PC-3 (cell line): ENCODE measurements around the gene ABHD6. TPM values are rescaled to one million over a fixed set of nuclear protein-coding genes. Genes with fewer than 3 reads are reported as not detected.

Source experiments
- ATAC-seq: fragments of 200-7000 bp; cut with Tn5 transposase; 2 replicates; pipeline ENCODE4 v1.9.1; 2020; ENCODE audit warnings: mild to moderate bottlenecking, moderate library complexity
- BruUV-seq: library from RNA; stranded (reverse); fragments of 400-500 nt; replicated peaks from 2 replicates; lab custom pipeline; 2021; lab: Mats Ljungman, UMichigan
- CTCF ChIA-PET: fragments of 300-600 bp; sonication (Branson Sonifier 250); formaldehyde crosslinking; loops from one replicate; lab custom pipeline; 2022; ENCODE audit warnings: antibody characterized with exemption; lab: Charles Lee
- POLR2A ChIA-PET: fragments of 300-600 bp; sonication (Branson Sonifier 250); formaldehyde crosslinking; loops from one replicate; lab custom pipeline; 2022; ENCODE audit warnings: antibody characterized with exemption; ENCODE audit not compliant: unreplicated experiment; lab: Charles Lee
- DNase-seq: peaks from one replicate; pipeline ENCODE4 v3.0.0-alpha.2; 2015
- H2AFZ ChIP-seq: fragments of 300-600 bp; sonication (generic); 2 replicates; pipeline ENCODE4 v1.6.0; 2016; ENCODE audit warnings: antibody characterized with exemption, low read length
- H3F3A ChIP-seq: fragments of 300-600 bp; sonication (generic); one replicate; pipeline ENCODE4 v1.6.0; 2017; ENCODE audit warnings: antibody characterized with exemption, low read length, control low read depth, mild to moderate bottlenecking; ENCODE audit not compliant: unreplicated experiment
- H3K27ac ChIP-seq: fragments of 300-600 bp; sonication (generic); 2 replicates; pipeline ENCODE4 v1.5.1; 2016; ENCODE audit warnings: mild to moderate bottlenecking, low read length
- H3K27me3 ChIP-seq: fragments of 300-600 bp; sonication (generic); 2 replicates; pipeline ENCODE4 v1.6.1; 2016; ENCODE audit warnings: low read length, mixed read lengths
- H3K36me3 ChIP-seq: fragments of 300-600 bp; sonication (generic); 2 replicates; pipeline ENCODE4 v1.6.1; 2016; ENCODE audit warnings: low read depth, mixed run types, low read length, mixed read lengths
- H3K4me1 ChIP-seq: fragments of 300-600 bp; sonication (generic); 2 replicates; pipeline ENCODE4 v1.5.1; 2016; ENCODE audit warnings: low read length; ENCODE audit not compliant: insufficient read depth
- H3K4me2 ChIP-seq: fragments of 300-600 bp; sonication (generic); 2 replicates; pipeline ENCODE4 v1.6.0; 2016; ENCODE audit warnings: low read length
- H3K4me3 ChIP-seq: fragments of 300-600 bp; sonication (generic); 2 replicates; pipeline ENCODE4 v1.5.1; 2016; ENCODE audit warnings: mild to moderate bottlenecking, low read length, mixed read lengths
- H3K79me2 ChIP-seq: fragments of 300-600 bp; sonication (generic); 2 replicates; pipeline ENCODE4 v1.6.1; 2017; ENCODE audit warnings: low read length, mixed read lengths
- H3K9ac ChIP-seq: fragments of 300-600 bp; sonication (generic); 2 replicates; pipeline ENCODE4 v1.6.0; 2016; ENCODE audit warnings: mild to moderate bottlenecking, low read length
- H3K9me2 ChIP-seq: fragments of 300-600 bp; sonication (generic); replicated peaks from 2 replicates; pipeline ENCODE4 v1.6.1; 2016; ENCODE audit warnings: mixed run types, low read length, mixed read lengths
- H3K9me3 ChIP-seq: fragments of 300-600 bp; sonication (generic); 2 replicates; pipeline ENCODE4 v1.6.1; 2016; ENCODE audit warnings: low read length, mixed read lengths
- H4K20me1 ChIP-seq: fragments of 300-600 bp; sonication (generic); 2 replicates; pipeline ENCODE4 v1.6.1; 2016; ENCODE audit warnings: low read length, mixed read lengths
- EZH2 ChIP-seq: fragments of 300-600 bp; sonication (generic); IDR thresholded peaks from one replicate; pipeline ENCODE4 v1.6.1; 2017; ENCODE audit warnings: antibody characterized with exemption, mild to moderate bottlenecking, low read length; ENCODE audit not compliant: unreplicated experiment
- EZH2phosphoT487 ChIP-seq: fragments of 300-600 bp; sonication (generic); IDR thresholded peaks from 2 replicates; pipeline ENCODE4 v1.6.1; 2018; ENCODE audit warnings: mild to moderate bottlenecking, antibody characterized with exemption, low read length, borderline replicate concordance
- intact Hi-C: fragments of 100-400 bp; cut with micrococcal nuclease; formaldehyde crosslinking; loops from 2 replicates; pipeline ENCODE4 v1.9.0; 2023
- total RNA-seq: library from RNA; depleted of rRNA; stranded (reverse); fragments of >200 nt; gene quantifications from 2 replicates; pipeline ENCODE4 v1.2.3, GENCODE V29; 2014
- TF ChIP-seq, protein P1 (sequence below): fragments of 300-600 bp; sonication (generic); conservative IDR thresholded peaks from 2 replicates; pipeline ENCODE4 v1.5.1; 2017; ENCODE audit warnings: antibody characterized with exemption, low read depth, mild to moderate bottlenecking, low read length

Gene ABHD6
- total RNA-seq, 1 experiment from 2014 or later = 13.4 TPM

DNA sequence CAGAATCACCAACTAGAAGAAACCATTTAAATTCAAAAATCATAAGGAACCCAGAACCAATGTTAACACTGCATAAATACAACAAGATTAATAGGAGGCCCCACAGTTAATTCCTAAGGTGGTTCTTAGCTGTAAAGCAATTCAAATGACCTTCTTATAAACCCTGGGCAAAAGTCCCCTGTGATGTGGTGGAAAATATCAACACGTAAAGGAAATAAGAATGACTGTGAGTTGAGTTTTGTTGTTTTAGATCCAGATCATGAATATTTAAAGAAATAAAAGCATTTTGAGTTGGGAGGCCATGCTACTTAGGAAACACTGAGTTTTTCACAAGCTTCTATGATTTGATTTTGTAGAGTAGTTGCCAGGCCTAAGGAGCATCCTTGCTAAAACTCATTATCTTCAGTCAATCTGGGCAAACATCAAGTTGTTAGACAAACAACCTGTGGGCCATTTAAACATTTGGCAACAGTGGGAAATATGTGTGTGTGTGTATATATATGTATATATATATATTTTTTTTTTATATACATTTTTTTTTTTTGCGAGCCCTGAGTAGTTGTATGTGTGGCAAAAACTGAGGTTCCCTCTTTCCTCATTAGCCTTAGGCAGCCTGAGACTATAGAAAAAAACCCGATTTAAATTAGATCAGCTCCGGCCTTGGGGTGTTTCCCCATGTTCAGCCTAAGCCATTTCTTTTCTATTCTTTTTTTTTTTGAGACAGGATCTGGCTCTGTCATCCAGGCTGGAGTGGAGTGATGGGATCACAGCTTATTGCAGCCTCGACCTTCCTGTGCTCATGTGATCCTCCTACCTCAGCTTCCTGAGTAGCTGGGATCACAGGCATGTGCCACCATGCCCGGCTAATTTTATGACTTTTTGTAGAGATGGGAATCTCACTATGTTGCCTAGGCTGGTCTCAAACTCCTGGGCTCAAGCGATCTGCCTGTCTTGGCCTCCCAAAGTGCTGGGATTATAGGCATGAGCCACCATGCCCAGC is 87.1 kb downstream of the ABHD6 start:
- Histone ChIP-seq H3F3A (no peaks in the 10 kb centered on the region), H3K4me3 (no peak overlapping the region), H3K9me3 (no peaks in the 10 kb centered on the region), H3K27me3 (no peaks in the 10 kb centered on the region), H3K9me2 (no peaks in the 10 kb centered on the region), H3K4me2 (no peak overlapping the region), H4K20me1 (no peaks in the 10 kb centered on the region), H2AFZ (no peak overlapping the region), H3K27ac (no peak overlapping the region), H3K79me2 (no peaks in the 10 kb centered on the region), H3K36me3 (0 out of 2 replicates have a peak, but pooled peaks cover 3% of the 10 kb centered on the region), H3K9ac (no peak overlapping the region), H3K4me1 (no peaks in the 10 kb centered on the region)
- BruUV-seq = no TSS peak
- ATAC-seq = no peak
- ChIA-PET CTCF (no interaction called here), POLR2A (no interaction called here)
- DNase-seq = no peak
- intact Hi-C loops = no loop called here
- TF ChIP-seq EZH2 (no peak), EZH2phosphoT487 (no peak)
- TF ChIP-seq, protein P1, sequence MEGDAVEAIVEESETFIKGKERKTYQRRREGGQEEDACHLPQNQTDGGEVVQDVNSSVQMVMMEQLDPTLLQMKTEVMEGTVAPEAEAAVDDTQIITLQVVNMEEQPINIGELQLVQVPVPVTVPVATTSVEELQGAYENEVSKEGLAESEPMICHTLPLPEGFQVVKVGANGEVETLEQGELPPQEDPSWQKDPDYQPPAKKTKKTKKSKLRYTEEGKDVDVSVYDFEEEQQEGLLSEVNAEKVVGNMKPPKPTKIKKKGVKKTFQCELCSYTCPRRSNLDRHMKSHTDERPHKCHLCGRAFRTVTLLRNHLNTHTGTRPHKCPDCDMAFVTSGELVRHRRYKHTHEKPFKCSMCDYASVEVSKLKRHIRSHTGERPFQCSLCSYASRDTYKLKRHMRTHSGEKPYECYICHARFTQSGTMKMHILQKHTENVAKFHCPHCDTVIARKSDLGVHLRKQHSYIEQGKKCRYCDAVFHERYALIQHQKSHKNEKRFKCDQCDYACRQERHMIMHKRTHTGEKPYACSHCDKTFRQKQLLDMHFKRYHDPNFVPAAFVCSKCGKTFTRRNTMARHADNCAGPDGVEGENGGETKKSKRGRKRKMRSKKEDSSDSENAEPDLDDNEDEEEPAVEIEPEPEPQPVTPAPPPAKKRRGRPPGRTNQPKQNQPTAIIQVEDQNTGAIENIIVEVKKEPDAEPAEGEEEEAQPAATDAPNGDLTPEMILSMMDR = no peak

GRCh38 chr3:58325525-58325992 is 88.0 kb downstream of the ABHD6 start:
- intact Hi-C loops = no loop called here
- H3K27ac ChIP-seq = no peak overlapping the region
- H3K9me2 ChIP-seq = no peaks in the 10 kb centered on the region
- no peaks in the 10 kb centered on the region for H3K27me3 ChIP-seq
- no peak for TF ChIP-seq EZH2phosphoT487
- ChIA-PET CTCF (no interaction called here), POLR2A (no interaction called here)
- ATAC-seq (no peak), DNase-seq (no peak)
- H3K79me2 ChIP-seq = no peaks in the 10 kb centered on the region
- no TSS peak for BruUV-seq
- H3K4me1 ChIP-seq = no peaks in the 10 kb centered on the region
- no peaks in the 10 kb centered on the region for H4K20me1 ChIP-seq
- no peak overlapping the region for H3K4me2 ChIP-seq
- no peaks in the 10 kb centered on the region for H3F3A ChIP-seq
- no peak overlapping the region for H3K9ac ChIP-seq
- H3K36me3 ChIP-seq = 0 out of 2 replicates have a peak, but pooled peaks cover 3% of the 10 kb centered on the region
- no peak overlapping the region for H2AFZ ChIP-seq
- H3K9me3 ChIP-seq = no peaks in the 10 kb centered on the region
- no peak overlapping the region for H3K4me3 ChIP-seq

- Histone ChIP-seq H3K36me3 (0 out of 2 replicates have a peak, but pooled peaks cover 1% of the 10 kb centered on the region), H2AFZ (no peak overlapping the region), H3K4me3 (no peak overlapping the region), H3K9me3 (no peaks in the 10 kb centered on the region), H4K20me1 (no peaks in the 10 kb centered on the region), H3K9me2 (no peaks in the 10 kb centered on the region), H3K27ac (no peak overlapping the region), H3K79me2 (no peaks in the 10 kb centered on the region), H3F3A (no peaks in the 10 kb centered on the region), H3K27me3 (no peaks in the 10 kb centered on the region), H3K9ac (no peak overlapping the region), H3K4me2 (no peak overlapping the region), H3K4me1 (no peaks in the 10 kb centered on the region)
- intact Hi-C loops = no loop called here
- POLR2A ChIA-PET = no interaction called here
- CTCF ChIA-PET = no interaction called here
- TF ChIP-seq, protein P1 = no peak
- no peak for TF ChIP-seq EZH2
- TF ChIP-seq EZH2phosphoT487 = no peak
- DNase-seq (no peak), ATAC-seq (no peak)
- no TSS peak for BruUV-seq
These were observed 88.8 kb downstream of the ABHD6 start for GRCh38 chr3:58326267-58326900.
